Astrocyte (in vitro differentiated cells and primary cell): Measurements from ENCODE around the gene KIAA1328. TPM values are rescaled to one million over a fixed set of nuclear protein-coding genes. Genes with fewer than 3 reads are reported as not detected.

Source experiments
- DNase-seq: peaks from one replicate; pipeline ENCODE4 v3.0.0-alpha.2; 2010; ENCODE audit warnings: low read depth
- FAIRE-seq: peaks from 2 replicates; lab custom pipeline; 2011; peaks lifted over from hg19 to GRCh38; lab: Jason Lieb, UNC
- H2AFZ ChIP-seq: 2 replicates; pipeline ENCODE4 v1.6.0; 2012; ENCODE audit warnings: low read depth, low read length, inconsistent platforms
- H3K27ac ChIP-seq: 2 replicates; pipeline ENCODE4 v1.5.1; 2011; ENCODE audit warnings: low read depth, low read length, inconsistent platforms
- H3K27me3 ChIP-seq: 2 replicates; pipeline ENCODE4 v1.6.0; 2011; ENCODE audit warnings: low read length, inconsistent platforms; ENCODE audit not compliant: insufficient read depth
- H3K36me3 ChIP-seq: 2 replicates; pipeline ENCODE4 v1.5.1; 2011; ENCODE audit warnings: low read length, inconsistent platforms; ENCODE audit not compliant: insufficient read depth
- H3K4me1 ChIP-seq: 2 replicates; pipeline ENCODE4 v1.5.1; 2011; ENCODE audit warnings: low read length, inconsistent platforms; ENCODE audit not compliant: insufficient read depth
- H3K4me2 ChIP-seq: 2 replicates; pipeline ENCODE4 v1.6.0; 2012; ENCODE audit warnings: low read length, inconsistent platforms
- H3K4me3 ChIP-seq: 2 replicates; pipeline ENCODE4 v1.5.1; 2011; ENCODE audit warnings: low read depth, mild to moderate bottlenecking, low read length, inconsistent platforms; ENCODE audit not compliant: insufficient read depth
- H3K79me2 ChIP-seq: 2 replicates; pipeline ENCODE4 v1.6.0; 2012; ENCODE audit warnings: mild to moderate bottlenecking, low read length, inconsistent platforms; ENCODE audit not compliant: insufficient read depth
- H3K9ac ChIP-seq: 2 replicates; pipeline ENCODE4 v1.6.0; 2012; ENCODE audit warnings: mild to moderate bottlenecking, low read length, inconsistent platforms
- H3K9me3 ChIP-seq: 2 replicates; pipeline ENCODE4 v1.5.1; 2012; ENCODE audit warnings: low read depth, mild to moderate bottlenecking, low read length, inconsistent platforms; ENCODE audit not compliant: insufficient read depth
- H4K20me1 ChIP-seq: 2 replicates; pipeline ENCODE4 v1.6.0; 2012; ENCODE audit warnings: low read length, inconsistent platforms; ENCODE audit not compliant: insufficient read depth
- H3K27ac Mint-ChIP-seq: one replicate; pipeline ENCODE4 v1.8.0; 2021; ENCODE audit warnings: mild to moderate bottlenecking, mixed read lengths; ENCODE audit not compliant: unreplicated experiment
- H3K27me3 Mint-ChIP-seq: one replicate; pipeline ENCODE4 v1.8.0; 2021; ENCODE audit warnings: low read depth, mixed read lengths; ENCODE audit not compliant: unreplicated experiment
- H3K36me3 Mint-ChIP-seq: one replicate; pipeline ENCODE4 v1.8.0; 2021; ENCODE audit warnings: low read depth, mixed read lengths; ENCODE audit not compliant: unreplicated experiment
- H3K4me1 Mint-ChIP-seq: one replicate; pipeline ENCODE4 v1.8.0; 2021; ENCODE audit warnings: low read depth, mixed read lengths; ENCODE audit not compliant: unreplicated experiment
- H3K4me3 Mint-ChIP-seq: one replicate; pipeline ENCODE4 v1.8.0; 2021; ENCODE audit warnings: mild to moderate bottlenecking, moderate library complexity, mixed read lengths; ENCODE audit not compliant: unreplicated experiment
- H3K9me3 Mint-ChIP-seq: one replicate; pipeline ENCODE4 v1.8.0; 2021; ENCODE audit warnings: mild to moderate bottlenecking, mixed read lengths; ENCODE audit not compliant: unreplicated experiment
- EZH2 ChIP-seq: IDR thresholded peaks from 2 replicates; pipeline ENCODE4 v1.6.1; 2012; ENCODE audit warnings: mild to moderate bottlenecking, low read length, inconsistent platforms; ENCODE audit not compliant: insufficient read depth
- total RNA-seq: library from RNA; stranded (reverse); gene quantifications from 2 replicates; pipeline ENCODE4 v1.2.1, GENCODE V29; 2021
- TF ChIP-seq, protein P1 (sequence below): IDR thresholded peaks from 2 replicates; pipeline ENCODE4 v1.5.1; 2011; ENCODE audit warnings: low read depth, mild to moderate bottlenecking, inconsistent platforms, low read length, moderate library complexity; ENCODE audit not compliant: insufficient read depth

The KIAA1328 gene
- total RNA-seq, 1 donor from 2014 or later = 3.7 TPM

DNA sequence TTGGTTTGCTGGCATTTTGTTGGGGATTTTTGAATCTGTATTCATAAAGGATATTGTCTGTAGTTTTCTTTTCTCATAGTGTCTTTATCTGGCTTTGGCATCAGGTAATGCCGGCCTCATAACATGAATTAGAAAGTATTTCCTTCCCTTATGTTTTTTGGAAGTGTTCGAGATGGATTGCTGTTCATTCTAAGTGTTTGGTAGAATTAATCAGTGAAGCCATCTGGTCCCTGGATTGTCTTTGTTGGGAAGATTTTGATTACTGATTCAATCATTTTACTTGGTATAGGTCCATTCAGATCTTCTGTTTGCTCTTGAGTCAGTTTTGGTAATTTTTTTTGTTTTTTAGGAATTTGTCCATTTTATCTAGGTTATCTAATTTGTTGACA is 22.3 kb downstream of the KIAA1328 start:
- Histone ChIP-seq H3K4me2 (peak overlapping the region; percentile 26), H3K9me3 (peaks cover 7% of the 10 kb centered on the region), H3K79me2 (no peaks in the 10 kb centered on the region), H4K20me1 (no peaks in the 10 kb centered on the region), H3K27ac (peak overlapping the region; percentile 36), H2AFZ (no peak overlapping the region), H3K4me3 (no peak overlapping the region), H3K27me3 (no peaks in the 10 kb centered on the region), H3K9ac (peak overlapping the region; percentile 38), H3K36me3 (no peaks in the 10 kb centered on the region), H3K4me1 (peaks cover 14% of the 10 kb centered on the region)
- TF ChIP-seq, protein P1, sequence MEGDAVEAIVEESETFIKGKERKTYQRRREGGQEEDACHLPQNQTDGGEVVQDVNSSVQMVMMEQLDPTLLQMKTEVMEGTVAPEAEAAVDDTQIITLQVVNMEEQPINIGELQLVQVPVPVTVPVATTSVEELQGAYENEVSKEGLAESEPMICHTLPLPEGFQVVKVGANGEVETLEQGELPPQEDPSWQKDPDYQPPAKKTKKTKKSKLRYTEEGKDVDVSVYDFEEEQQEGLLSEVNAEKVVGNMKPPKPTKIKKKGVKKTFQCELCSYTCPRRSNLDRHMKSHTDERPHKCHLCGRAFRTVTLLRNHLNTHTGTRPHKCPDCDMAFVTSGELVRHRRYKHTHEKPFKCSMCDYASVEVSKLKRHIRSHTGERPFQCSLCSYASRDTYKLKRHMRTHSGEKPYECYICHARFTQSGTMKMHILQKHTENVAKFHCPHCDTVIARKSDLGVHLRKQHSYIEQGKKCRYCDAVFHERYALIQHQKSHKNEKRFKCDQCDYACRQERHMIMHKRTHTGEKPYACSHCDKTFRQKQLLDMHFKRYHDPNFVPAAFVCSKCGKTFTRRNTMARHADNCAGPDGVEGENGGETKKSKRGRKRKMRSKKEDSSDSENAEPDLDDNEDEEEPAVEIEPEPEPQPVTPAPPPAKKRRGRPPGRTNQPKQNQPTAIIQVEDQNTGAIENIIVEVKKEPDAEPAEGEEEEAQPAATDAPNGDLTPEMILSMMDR = no peak
- no peak for TF ChIP-seq EZH2
- DNase-seq (no peak), FAIRE-seq (no peak)
- H3K36me3 Mint-ChIP-seq = peaks cover 5% of the 10 kb centered on the region
- H3K4me1 Mint-ChIP-seq = peaks cover 14% of the 10 kb centered on the region
- no peaks in the 10 kb centered on the region for H3K27me3 Mint-ChIP-seq
- peaks cover 2% of the 10 kb centered on the region for H3K9me3 Mint-ChIP-seq
- H3K27ac Mint-ChIP-seq = peak overlapping the region; percentile 69
- H3K4me3 Mint-ChIP-seq = no peak overlapping the region

DNA sequence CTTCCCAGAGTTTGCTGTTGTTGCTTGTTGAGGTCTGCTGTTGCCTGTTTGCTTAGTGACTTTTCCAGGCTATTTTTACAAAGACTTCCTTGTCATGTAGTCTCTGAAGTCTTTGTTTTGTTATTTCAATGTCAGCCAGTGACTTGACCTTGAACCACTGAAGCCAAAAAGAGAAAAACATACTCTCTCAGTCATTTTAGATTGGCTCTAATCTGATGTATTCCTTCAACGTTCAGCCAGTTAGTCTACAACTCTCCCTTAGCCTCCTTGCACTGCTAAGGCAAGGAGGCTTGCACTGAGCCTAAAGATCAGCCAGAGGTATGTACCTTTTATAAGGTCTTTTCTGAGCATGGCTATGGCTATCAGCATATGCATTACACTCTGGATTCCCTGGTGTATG is 27.9 kb downstream of the KIAA1328 start:
- no peak overlapping the region for H3K4me3 Mint-ChIP-seq
- DNase-seq = no peak
- Histone ChIP-seq H3K4me3 (no peak overlapping the region), H3K9me3 (peaks cover 7% of the 10 kb centered on the region), H2AFZ (no peak overlapping the region), H3K4me1 (no peaks in the 10 kb centered on the region), H3K79me2 (no peaks in the 10 kb centered on the region), H3K9ac (no peak overlapping the region), H3K4me2 (no peak overlapping the region), H3K36me3 (no peaks in the 10 kb centered on the region), H3K27me3 (no peaks in the 10 kb centered on the region), H3K27ac (no peak overlapping the region), H4K20me1 (no peaks in the 10 kb centered on the region)
- no peak for FAIRE-seq
- no peaks in the 10 kb centered on the region for H3K27me3 Mint-ChIP-seq
- TF ChIP-seq, protein P1 = no peak
- TF ChIP-seq EZH2 = no peak
- H3K27ac Mint-ChIP-seq = no peak overlapping the region
- peaks cover 5% of the 10 kb centered on the region for H3K36me3 Mint-ChIP-seq
- peaks cover 2% of the 10 kb centered on the region for H3K9me3 Mint-ChIP-seq
- no peaks in the 10 kb centered on the region for H3K4me1 Mint-ChIP-seq

DNA sequence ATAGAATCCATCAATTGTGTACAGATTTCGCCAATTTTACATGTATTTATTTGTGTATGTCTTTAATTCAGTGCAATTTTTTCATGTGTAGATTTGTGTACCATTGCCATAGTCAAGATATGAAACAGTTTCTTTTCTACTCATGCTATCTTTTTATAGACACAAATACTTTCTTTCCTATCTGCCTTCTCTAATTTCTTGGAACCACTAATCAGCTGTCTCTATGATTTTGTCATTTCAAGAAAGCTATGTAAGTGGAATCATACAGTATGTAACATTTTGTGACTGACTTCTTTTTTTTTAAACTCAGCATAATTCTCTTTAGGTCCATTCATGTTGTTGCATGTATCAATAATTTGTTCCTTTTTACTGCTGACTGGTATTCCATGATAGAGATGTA is 33.3 kb downstream of the KIAA1328 start:
- Histone ChIP-seq H3K27ac (no peak overlapping the region), H3K79me2 (no peaks in the 10 kb centered on the region), H3K9me3 (no peaks in the 10 kb centered on the region), H3K9ac (no peak overlapping the region), H3K4me3 (no peak overlapping the region), H3K4me2 (no peak overlapping the region), H2AFZ (no peak overlapping the region), H3K36me3 (no peaks in the 10 kb centered on the region), H4K20me1 (no peaks in the 10 kb centered on the region), H3K4me1 (no peaks in the 10 kb centered on the region), H3K27me3 (no peaks in the 10 kb centered on the region)
- H3K27me3 Mint-ChIP-seq = no peaks in the 10 kb centered on the region
- TF ChIP-seq EZH2 = no peak
- TF ChIP-seq, protein P1 = no peak
- H3K4me3 Mint-ChIP-seq = no peak overlapping the region
- DNase-seq = no peak
- peaks cover under 1% of the 10 kb centered on the region for H3K36me3 Mint-ChIP-seq
- H3K27ac Mint-ChIP-seq = no peak overlapping the region
- no peak for FAIRE-seq
- H3K4me1 Mint-ChIP-seq = no peaks in the 10 kb centered on the region
- no peaks in the 10 kb centered on the region for H3K9me3 Mint-ChIP-seq
